ENCODE data around the gene ASIC1. TPM values are rescaled to one million over a fixed set of nuclear protein-coding genes. Genes with fewer than 3 reads are reported as not detected.
"Not testable (repeated sequence)": the region's sequence is repeated elsewhere in the genome, so short reads cannot be mapped to it uniquely, and the experiment has no call there.

Gene ASIC1
- 4.0 and 4.9 TPM in 2 replicates for polyA plus RNA-seq (2014; cell fraction: cytosol; rRNA removed)
- polyA plus RNA-seq (2014; cell fraction: nucleus; rRNA removed): 15.4 and 17.5 TPM in 2 replicates

DNA sequence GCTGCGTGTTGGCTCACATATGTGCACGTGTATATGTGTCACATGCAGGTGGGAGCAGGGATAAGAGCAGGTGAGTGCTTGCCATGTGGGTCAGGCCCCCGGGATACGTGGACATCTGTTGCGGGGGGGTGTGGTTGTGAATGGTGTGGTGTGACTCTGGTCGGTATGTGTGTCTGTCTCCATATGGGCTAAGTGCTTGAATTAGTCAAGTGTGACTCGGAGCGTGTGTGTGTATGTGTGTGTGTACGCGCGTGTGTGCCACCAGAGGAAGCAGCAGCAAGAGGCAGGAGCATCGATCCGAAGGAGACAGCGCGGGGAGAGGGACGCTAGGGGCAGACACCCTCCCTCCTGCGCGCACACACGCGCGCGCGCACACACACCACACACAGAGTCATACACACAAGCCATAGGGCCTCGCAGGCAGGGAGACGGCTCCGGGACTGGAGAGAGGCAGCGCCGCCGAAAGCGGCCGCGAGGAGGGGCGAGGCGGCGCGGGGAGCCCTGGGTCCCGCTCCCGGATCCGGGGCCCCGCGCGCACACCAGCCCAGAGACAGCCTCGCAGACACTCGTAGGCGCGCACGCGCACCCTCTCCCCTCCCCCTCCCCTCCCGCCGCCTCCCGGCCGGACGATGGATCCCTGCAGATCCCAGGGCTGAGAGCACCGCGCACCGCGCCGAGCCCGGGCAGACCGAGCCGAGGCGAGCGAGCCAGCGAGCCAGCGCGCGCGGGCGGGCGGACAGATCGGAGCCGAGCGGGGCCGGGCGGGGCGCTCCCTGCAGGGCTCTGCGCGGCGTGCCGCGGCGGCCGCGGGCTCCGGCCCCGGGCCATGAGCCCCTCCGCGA, at the start of gene ASIC1:
Gene ASIC1, plus strand, starts transcription at position 597 of the 842 bp plus-strand sequence. CDS start 1,171 bp downstream, outside the sequence.
- DNase-seq (ENCODE audit: low spot score): peak; percentile 67

GRCh38 chr12:50013361-50014147, 43.8 kb upstream of the ASIC1 start:
- DNase-seq (ENCODE audit: low spot score): no peak

DNA sequence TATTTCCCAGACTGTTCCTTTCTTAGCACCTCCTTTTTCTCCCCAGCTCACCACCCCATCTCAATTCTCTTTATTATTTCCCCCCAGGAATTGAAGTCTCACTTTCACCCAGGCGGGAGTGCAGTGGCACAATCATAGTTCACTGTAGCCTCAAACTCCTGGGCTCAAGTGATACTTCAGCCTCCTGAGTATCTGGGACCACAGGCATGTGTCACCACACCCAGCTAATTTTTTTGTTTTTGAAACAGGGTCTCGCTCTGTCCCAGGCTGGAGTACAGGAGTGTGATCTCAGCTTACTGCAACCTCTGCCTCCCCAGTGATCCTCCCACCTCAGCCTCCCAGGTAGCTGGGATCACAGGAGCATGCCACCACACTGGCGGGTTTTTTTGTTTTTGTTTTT, 43.1 kb upstream of the ASIC1 start:
- DNase-seq (ENCODE audit: low spot score): no peak

DNA sequence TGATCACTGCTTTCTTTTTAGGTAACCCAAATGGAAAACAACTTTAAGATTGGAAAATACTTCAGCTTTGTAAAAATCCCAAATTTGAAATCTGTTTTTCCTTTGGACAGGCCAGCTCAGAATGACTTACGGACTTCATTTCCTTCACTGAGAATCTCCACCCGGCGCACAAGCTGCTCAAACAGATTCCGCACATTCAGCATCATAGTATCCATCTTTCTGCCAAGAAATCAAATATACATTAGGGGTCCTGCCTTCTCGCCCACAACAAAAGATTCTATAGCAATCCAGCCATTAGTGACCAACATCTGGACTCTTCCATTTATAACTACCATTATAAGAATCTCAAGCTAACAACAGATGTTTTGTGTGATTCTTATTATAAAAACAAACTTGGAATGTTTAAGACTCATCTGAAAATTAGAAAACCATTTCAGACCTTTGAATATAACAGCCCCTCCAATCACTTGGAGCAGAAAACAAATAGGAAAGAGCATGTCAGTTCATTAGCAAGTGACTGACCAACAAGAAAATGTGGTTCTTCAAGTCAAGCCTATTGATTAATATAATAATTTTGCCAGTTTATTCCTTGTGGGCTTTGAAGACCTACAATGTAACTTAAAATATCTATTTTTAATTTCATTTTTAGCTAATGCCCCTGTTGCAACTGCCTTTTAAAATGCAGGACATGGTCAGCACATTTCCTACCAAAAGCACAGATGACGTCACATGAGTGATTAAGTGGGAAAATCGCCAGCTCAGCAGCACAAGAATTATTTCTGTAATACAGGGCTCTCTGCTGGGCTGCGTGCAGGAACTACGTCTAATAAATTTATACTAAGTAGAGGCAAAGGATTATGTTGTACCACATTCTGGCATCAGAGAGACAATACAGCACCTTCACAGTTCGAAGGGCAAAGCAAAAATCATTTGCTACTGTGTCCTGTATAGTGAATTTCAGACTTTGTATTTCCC, 40.6 kb upstream of the ASIC1 start:
- no peak for DNase-seq (ENCODE audit: low spot score)

- DNase-seq (ENCODE audit: low spot score): no peak
Measured at GRCh38 chr12:50017641-50018040, 39.8 kb upstream of the ASIC1 start.

- no peak for DNase-seq (ENCODE audit: low spot score)
Measured at GRCh38 chr12:50018154-50018553, 39.2 kb upstream of the ASIC1 start.

GRCh38 chr12:50018968-50019367, 38.4 kb upstream of the ASIC1 start:
- DNase-seq (ENCODE audit: low spot score): no peak

GRCh38 chr12:50019524-50019923, 37.9 kb upstream of the ASIC1 start:
- DNase-seq (ENCODE audit: low spot score): no peak

DNA sequence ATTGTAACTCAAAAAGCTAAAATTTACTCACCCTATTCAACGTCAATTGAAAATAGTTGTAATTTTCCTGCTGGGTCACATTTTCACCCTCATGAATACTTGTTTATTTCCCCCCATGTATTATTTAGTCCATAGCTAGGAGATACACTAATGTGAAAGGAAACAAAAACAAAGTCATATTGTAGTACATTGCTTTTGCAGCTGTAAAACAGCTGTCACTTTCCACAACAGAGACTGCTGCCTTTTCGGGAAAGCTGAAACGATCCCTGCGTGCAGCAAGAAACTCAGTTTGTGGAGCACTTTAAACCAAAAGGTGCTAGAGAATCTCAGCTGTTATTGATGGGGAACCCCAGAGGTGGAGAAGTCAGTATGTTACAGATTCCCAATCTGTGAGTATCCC, 36.4 kb upstream of the ASIC1 start:
- no peak for DNase-seq (ENCODE audit: low spot score)

DNA sequence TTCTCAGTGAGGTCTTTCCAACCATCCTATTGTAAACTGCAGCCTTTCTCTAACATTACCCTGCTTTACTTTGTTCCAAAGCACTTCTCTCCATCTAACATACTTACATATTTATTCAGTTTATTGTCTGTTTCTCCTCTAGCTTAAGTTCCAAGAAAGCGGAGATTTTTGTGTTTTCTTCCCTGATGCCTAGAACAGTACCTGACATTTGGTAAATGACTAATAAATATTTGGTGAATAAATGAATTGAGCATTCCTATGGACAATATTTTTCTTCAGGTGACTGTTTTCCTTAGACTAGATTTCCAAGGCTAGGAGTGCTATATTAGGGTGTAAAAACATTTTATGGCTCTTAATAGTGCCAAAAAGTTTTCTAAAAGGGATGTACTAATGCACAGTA, 34.5 kb upstream of the ASIC1 start:
- no peak for DNase-seq (ENCODE audit: low spot score)

- no peak for DNase-seq (ENCODE audit: low spot score)
Measured at GRCh38 chr12:50024227-50024626, 33.2 kb upstream of the ASIC1 start.

GRCh38 chr12:50024805-50025186, 32.6 kb upstream of the ASIC1 start:
- DNase-seq (ENCODE audit: low spot score): no peak

GRCh38 chr12:50025187-50026059, 32.0 kb upstream of the ASIC1 start, which contains the start of gene RACGAP1:
Gene RACGAP1 (minus strand): TSS chr12:50025494. CDS start chr12:50016715, 8,779 bp downstream.
- peak; percentile 100 for DNase-seq (ENCODE audit: low spot score)

DNA sequence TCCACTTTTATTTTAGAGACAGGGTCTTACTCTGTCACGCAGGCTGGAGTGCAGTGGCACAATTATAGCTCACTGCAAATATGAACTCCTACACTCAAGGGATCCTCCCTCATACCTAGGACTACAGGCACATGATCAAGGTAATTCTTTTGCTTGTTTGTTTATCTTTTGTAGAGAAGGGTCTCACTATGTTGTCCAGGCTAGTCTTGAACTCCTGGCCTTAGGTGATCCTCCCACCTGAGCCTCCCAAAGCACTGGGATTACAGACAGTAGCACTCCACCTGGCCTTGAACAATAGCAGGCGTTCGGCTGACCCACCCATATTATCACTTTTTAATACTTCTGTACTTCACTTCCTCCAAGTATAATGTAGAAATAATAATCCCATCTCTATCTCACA, 30.7 kb upstream of the ASIC1 start:
- no peak for DNase-seq (ENCODE audit: low spot score)

- DNase-seq (ENCODE audit: low spot score): not testable (repeated sequence)
Measured at GRCh38 chr12:50030449-50030848, 26.9 kb upstream of the ASIC1 start.

DNA sequence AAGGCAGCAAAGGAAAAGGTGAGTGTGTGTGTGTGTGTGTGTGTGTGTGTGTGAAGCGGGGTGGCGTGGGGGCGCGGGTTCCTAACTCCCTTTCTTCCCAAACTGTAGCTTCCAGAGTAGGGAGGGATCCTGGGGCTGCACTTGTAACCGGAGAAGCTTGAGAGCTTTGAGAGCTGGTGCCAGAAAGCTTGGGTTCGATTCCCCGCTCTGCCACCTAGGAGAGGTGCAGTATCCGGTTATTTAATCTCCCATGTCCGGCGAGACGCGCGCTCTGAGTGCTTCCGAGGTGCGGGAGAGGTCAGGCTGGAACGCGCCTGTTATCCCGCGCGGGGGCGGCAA, 24.9 kb upstream of the ASIC1 start:
- DNase-seq (ENCODE audit: low spot score): no peak

GRCh38 chr12:50032854-50033581, 24.4 kb upstream of the ASIC1 start:
- DNase-seq (ENCODE audit: low spot score): no peak

GRCh38 chr12:50038336-50038735, 19.1 kb upstream of the ASIC1 start:
- DNase-seq (ENCODE audit: low spot score): no peak

DNA sequence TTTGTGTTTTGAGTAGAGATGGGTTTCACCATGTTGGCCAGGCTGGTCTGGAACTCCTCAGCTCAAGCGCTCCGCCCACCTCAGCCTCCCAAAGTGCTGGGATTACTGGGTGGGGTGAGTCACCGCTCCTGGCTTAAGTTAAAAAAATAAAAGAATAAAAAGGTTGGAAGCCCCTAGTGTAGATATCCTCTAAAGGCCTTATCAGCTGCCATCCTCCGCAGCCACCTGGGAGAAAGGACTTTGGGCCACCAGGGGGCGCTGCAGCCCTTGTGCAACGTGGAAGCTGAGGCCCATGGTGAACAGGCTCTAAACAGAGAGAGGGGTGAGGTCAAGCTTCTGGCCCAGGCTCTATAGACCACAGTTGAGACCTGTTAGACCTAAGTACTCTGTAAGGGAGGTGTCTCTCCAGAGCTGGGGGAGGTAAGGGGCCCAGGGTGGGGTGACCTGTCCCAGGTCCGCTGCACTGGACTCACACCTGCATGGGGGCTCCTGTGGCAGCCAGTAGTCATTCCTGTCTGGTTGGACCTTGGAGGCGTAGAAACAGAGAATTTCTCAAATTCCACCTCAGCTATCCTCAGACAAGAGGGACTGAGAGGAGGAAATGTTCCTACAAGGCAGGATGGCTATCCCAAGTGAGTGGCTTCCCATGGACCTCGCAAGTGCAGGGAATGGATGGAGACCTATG, 18.1 kb upstream of the ASIC1 start:
- peak; percentile 82 for DNase-seq (ENCODE audit: low spot score)

Data from SK-N-DZ (cell line).